Cardiac fibroblast (primary cell): ENCODE results near the gene CAMK2A.

Experiments used
- DNase-seq, 2 donors: peaks; one replicate each; pipeline versions ENCODE4 v3.0.0 to v3.0.0-alpha.2; 2010; ENCODE audit warnings: low read depth in 2 of 2
- H3K4me3 ChIP-seq, 2 donors: replicated peaks in 1 of 2; 1 replicate in 1 of 2; 2 replicates in 1 of 2; pipeline ENCODE4 v1.5.1; 2011; ENCODE audit warnings: low read depth in 2 of 2, low read length in 2 of 2, mild to moderate bottlenecking in 2 of 2, moderate library complexity in 1 of 2
- TF ChIP-seq, protein P1 (sequence below): IDR thresholded peaks from one replicate; pipeline ENCODE4 v1.5.1; 2011; ENCODE audit warnings: low read depth, mild to moderate bottlenecking, low read length, inconsistent platforms

Gene CAMK2A

DNA sequence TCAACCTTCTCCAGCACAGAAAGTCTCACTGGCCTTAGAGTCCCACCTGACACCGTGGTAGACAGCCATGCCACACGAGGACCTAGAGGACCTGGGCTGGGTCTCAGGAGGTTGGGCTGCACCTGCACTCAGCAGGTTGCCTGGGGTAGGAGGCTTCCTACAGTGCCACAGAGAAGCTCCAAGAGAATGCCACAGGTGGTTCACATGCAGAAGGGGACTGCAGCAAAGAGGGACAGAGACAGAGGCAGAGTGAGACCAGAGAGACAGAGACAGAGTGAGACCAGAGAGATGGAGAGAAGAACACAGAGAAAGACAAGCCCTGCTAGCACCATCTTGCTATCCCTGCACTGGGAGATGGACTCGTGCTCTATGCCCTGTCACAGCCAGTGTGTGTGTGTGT, 5.7 kb downstream of the CAMK2A start:
- TF ChIP-seq, protein P1, sequence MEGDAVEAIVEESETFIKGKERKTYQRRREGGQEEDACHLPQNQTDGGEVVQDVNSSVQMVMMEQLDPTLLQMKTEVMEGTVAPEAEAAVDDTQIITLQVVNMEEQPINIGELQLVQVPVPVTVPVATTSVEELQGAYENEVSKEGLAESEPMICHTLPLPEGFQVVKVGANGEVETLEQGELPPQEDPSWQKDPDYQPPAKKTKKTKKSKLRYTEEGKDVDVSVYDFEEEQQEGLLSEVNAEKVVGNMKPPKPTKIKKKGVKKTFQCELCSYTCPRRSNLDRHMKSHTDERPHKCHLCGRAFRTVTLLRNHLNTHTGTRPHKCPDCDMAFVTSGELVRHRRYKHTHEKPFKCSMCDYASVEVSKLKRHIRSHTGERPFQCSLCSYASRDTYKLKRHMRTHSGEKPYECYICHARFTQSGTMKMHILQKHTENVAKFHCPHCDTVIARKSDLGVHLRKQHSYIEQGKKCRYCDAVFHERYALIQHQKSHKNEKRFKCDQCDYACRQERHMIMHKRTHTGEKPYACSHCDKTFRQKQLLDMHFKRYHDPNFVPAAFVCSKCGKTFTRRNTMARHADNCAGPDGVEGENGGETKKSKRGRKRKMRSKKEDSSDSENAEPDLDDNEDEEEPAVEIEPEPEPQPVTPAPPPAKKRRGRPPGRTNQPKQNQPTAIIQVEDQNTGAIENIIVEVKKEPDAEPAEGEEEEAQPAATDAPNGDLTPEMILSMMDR: no peak
- no peak for DNase-seq

DNA sequence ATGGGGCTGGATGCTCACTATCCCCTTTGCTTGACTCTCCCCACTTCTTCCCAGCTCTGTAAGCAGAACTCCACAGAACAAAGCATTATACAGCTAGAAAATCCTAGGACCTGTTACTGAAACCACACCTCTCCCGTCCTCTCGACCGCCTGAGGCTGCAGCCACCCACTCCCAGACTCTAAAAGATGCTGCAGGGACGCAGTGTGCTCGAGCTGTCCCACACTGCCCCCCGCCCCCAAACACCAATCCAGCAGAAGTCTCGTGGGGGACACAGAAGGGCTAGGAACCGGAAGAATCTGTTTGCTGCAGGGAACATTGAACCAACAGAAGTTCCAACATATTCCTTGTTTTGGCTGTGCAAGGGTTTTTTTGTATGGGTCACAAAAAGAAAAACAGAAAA, 7.6 kb downstream of the CAMK2A start:
- TF ChIP-seq, protein P1: no peak
- DNase-seq: no peak
- no peak overlapping the region for H3K4me3 ChIP-seq

More for the DNA sequence above, 5.7 kb downstream of the CAMK2A start:
- no peak overlapping the region for H3K4me3 ChIP-seq

DNA sequence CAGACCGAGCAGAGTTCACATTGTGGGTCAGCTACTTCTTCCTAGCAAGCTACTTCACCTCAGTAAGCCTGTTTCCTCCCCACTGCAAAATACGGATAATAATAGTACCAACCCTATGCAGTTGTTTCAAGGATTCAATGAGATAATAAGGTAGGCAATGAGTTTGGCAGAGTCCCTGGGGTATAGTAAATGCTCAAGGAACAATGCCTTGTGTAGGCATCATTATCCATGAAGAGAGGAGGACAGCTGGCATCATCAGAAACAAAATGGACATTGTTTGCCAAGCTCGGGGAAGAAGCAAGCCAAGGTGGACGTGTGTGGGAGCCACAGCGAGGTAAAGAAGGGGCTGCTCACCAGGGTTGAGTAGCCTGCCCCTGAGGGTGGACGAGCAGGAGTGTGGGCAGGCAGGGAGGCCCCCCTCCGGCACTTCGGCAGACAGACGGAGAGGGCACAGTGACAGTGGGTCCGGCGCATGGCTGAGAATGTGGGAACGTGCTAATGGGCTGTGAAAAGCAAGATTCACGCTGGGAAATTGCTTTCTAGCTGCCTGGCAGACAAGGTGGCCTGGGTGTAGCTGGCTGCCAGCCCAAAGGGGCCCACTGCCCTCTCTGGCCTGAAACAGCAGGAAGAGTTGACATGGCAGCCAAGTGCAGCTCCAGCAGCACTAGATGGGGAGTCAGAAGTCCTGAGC, 10.1 kb downstream of the CAMK2A start:
- TF ChIP-seq, protein P1: no peak
- DNase-seq: no peak
- H3K4me3 ChIP-seq: no peak overlapping the region

DNA sequence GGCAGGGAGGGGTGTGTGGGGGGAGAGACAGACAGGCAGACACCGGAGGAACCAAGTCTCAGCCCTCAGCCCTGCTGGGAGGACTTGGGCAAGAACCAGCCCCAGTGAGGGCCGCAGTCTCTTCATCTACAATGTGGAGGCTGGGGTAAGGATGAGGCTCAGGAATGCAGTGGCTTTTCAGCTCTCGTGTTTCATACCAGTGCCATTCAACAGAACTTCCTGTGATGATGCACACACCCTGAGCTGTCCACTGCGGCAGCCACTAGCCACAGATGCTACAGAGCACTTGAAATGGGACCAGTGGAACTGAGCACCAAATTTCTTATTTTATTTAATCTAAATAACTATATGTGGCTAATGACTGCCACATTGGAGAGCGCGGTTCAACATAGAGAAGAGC, 10.7 kb downstream of the CAMK2A start:
- no peak overlapping the region for H3K4me3 ChIP-seq
- TF ChIP-seq, protein P1: no peak
- peak; percentile 64 to 69 for DNase-seq

DNA sequence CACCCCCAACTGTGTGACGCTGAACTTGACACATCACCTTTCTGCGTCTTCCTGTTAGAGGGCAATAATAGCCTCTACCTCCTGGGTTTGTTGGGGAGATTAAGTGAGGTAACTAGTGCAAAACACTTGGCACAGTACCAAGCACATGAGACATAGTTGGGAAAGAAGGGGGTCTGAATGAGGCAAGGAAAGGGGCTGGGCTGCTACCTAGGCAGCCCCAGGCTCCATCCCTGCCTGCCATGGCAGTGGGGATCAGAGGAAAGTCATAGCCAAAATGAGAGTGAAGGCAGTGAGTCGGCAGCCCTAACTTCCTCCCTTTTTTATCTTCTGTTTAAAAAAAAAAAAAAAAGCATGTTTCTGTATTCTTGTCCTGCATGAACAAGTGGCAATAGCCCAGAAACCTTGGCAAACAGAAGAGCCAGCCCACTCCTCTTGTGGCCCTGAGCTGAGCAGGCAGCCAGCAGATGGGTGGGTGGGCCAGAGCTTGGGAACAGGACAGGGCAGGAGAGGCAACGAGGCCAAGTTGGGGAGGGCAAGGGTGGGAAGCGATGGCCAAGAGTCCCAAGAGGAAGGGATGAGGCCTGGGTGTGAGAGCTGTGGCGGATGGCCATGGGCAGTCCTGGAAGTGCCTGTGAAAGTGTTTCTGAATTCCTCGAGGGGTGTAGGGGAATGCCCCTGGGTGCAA, 11.4 kb downstream of the CAMK2A start:
- peak; percentile 24 to 31 for DNase-seq
- TF ChIP-seq, protein P1: no peak

DNA sequence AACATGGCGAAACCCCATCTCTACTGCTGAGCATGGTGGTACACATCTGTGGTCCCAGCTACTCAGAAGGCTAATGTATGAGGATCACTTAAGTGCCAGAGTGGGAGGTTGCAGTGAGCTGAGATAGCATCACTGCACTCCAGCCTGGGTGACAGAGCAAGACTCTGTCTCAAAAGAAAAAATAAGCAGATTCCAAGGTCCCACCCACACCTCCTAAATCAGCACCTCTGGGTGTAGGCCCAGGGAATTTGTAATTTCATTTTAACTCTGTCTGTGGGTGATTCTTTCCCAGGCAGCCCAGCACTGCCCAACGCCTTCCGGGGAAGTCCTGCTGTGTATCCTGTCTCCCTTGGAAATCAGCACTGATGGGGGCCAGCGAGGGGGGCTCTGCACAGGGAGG, 12.5 kb downstream of the CAMK2A start:
- H3K4me3 ChIP-seq: no peak overlapping the region
- DNase-seq: no peak
- TF ChIP-seq, protein P1: no peak

More for the DNA sequence above, 11.4 kb downstream of the CAMK2A start:
- H3K4me3 ChIP-seq: no peak overlapping the region
